ENCODE data around the gene MCM3. TPM values are rescaled to one million over a fixed set of nuclear protein-coding genes. Genes with fewer than 3 reads are reported as not detected.
A peak's percentile ranks its signal among the peaks of the same experiment; 100 is the strongest.

Gene MCM3
- total RNA-seq, 2 experiments from 2014 or later: 256 to 258 TPM

DNA sequence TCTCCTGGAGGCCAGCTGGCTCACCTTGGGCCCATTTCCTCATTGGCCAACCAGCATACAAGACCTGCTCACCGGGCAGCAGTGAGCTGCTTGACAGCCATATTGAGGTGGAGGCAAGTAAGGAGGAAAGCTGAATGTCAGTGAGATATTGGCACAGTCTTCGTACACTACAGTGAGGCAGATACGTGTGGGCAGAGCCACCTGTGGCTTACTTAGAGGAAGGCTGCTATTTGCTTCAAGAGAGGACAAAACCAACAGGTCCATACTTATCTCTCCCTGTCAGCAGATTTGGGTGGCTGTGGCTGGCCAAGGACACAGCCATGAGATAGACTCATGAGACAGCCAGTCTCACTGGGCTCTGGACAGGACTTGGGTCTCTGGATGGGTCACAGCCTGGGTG is 15.1 kb upstream of the MCM3 start:
- Mint-ChIP-seq H3K36me3 (ENCODE audit: low read depth) (no peaks in the 10 kb centered on the region), H3K9me3 (peaks cover 2% of the 10 kb centered on the region), H3K27me3 (ENCODE audit: low read depth) (no peaks in the 10 kb centered on the region), H3K4me3 (no peak overlapping the region), H3K4me1 (ENCODE audit: low read depth) (peaks cover 52% of the 10 kb centered on the region), H3K27ac (no peak overlapping the region)
- CTCF ChIA-PET: interaction anchor here (0.6 to 1.4 kb wide), 4 partner anchors 9 to 101 kb away, joined by 3 to 5 read pairs (median 4); no protein-coding TSS in a partner anchor
- DNase-seq: no peak
- intact Hi-C loops (cut with micrococcal nuclease): loop anchor here (5.0 to 10.0 kb wide), 3 partner anchors 273 to 1035 kb away; no protein-coding TSS in a partner anchor

DNA sequence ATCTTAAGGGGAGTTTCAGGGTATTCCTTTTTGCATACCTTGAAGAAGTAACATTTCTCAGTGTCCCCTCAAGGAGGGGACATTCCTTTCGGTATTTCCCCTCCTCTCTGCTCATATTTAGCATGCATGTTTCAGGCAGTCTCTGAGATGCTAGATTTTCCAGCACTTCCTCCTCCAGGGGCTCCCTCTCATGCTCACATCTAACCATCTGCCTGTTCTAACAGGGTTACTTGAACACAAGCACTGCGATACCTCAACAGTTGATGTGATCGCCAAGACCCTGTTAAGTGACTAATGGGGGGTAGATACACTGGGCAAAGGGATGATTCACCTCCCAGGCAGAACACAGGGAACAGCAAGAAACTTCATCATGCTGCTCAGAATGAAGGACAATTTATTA is 12.9 kb upstream of the MCM3 start:
- Mint-ChIP-seq H3K9me3 (peaks cover 2% of the 10 kb centered on the region), H3K4me3 (no peak overlapping the region), H3K36me3 (ENCODE audit: low read depth) (no peaks in the 10 kb centered on the region), H3K27me3 (ENCODE audit: low read depth) (no peaks in the 10 kb centered on the region), H3K27ac (peak overlapping the region; percentile 60), H3K4me1 (ENCODE audit: low read depth) (peaks cover 35% of the 10 kb centered on the region)
- intact Hi-C loops (cut with micrococcal nuclease): loop anchor here (2.0 to 5.0 kb wide), 3 partner anchors 65 to 685 kb away; partner anchors contain the start of gene PAQR8
- peak; percentile 51 for DNase-seq
- CTCF ChIA-PET: no interaction called here

- H3K4me1 Mint-ChIP-seq (ENCODE audit: low read depth): peaks cover 23% of the 10 kb centered on the region
- intact Hi-C loops (cut with micrococcal nuclease): no loop called here
- DNase-seq: no peak
- no peak overlapping the region for H3K4me3 Mint-ChIP-seq
- H3K27me3 Mint-ChIP-seq (ENCODE audit: low read depth): no peaks in the 10 kb centered on the region
- H3K27ac Mint-ChIP-seq: no peak overlapping the region
- CTCF ChIA-PET: interaction anchor here (0.6 to 2.0 kb wide), 5 partner anchors 10 to 108 kb away, joined by 3 to 7 read pairs (median 5); no protein-coding TSS in a partner anchor
- no peaks in the 10 kb centered on the region for H3K36me3 Mint-ChIP-seq (ENCODE audit: low read depth)
- no peaks in the 10 kb centered on the region for H3K9me3 Mint-ChIP-seq
Measured at GRCh38 chr6:52293067-52293466, 8.5 kb upstream of the MCM3 start.

GRCh38 chr6:52288841-52289240 is 4.3 kb upstream of the MCM3 start:
- no peak for DNase-seq
- H3K4me3 Mint-ChIP-seq: no peak overlapping the region
- H3K27me3 Mint-ChIP-seq (ENCODE audit: low read depth): no peaks in the 10 kb centered on the region
- H3K4me1 Mint-ChIP-seq (ENCODE audit: low read depth): peaks cover 17% of the 10 kb centered on the region
- H3K36me3 Mint-ChIP-seq (ENCODE audit: low read depth): peaks cover 3% of the 10 kb centered on the region
- CTCF ChIA-PET: interaction anchor here (0.7 to 8.9 kb wide), 4 partner anchors 43 to 122 kb away, joined by 3 to 198 read pairs (median 30); partner anchors contain the start of gene PAQR8
- H3K9me3 Mint-ChIP-seq: no peaks in the 10 kb centered on the region
- H3K27ac Mint-ChIP-seq: no peak overlapping the region
- intact Hi-C loops (cut with micrococcal nuclease): no loop called here

DNA sequence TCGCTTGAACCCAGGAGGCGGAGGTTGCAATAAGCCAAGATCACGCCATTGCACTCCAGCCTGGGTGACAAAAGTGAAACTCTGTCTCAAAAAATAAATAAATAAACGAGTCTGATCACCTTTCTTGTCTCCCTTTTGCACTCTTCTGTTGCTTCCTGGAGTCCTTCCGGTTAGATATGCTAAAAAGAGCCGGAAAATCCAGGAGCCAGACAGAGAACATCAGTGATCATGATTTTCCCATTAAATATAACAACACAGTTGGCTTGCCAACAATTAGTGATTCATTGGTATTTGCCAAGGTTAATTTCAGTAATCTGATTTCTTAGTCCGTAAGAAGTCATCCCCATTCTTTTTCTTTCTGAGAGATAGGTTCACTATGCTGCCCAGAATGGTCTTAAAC is 3.7 kb upstream of the MCM3 start:
- intact Hi-C loops (cut with micrococcal nuclease): no loop called here
- CTCF ChIA-PET: interaction anchor here (0.7 to 8.9 kb wide), 6 partner anchors 9 to 113 kb away, joined by 4 to 198 read pairs (median 50); partner anchors contain the start of gene PAQR8
- Mint-ChIP-seq H3K4me3 (no peak overlapping the region), H3K27ac (no peak overlapping the region), H3K4me1 (ENCODE audit: low read depth) (peaks cover 21% of the 10 kb centered on the region), H3K27me3 (ENCODE audit: low read depth) (no peaks in the 10 kb centered on the region), H3K9me3 (no peaks in the 10 kb centered on the region), H3K36me3 (ENCODE audit: low read depth) (peaks cover 8% of the 10 kb centered on the region)
- DNase-seq: no peak

- intact Hi-C loops (cut with micrococcal nuclease): loop anchor here (1.0 kb wide), 2 partner anchors 47 to 113 kb away; no protein-coding TSS in a partner anchor
- H3K27ac Mint-ChIP-seq: peak overlapping the region; percentile 57
Measured at GRCh38 chr6:52286798-52287432, 2.4 kb upstream of the MCM3 start.

GRCh38 chr6:52285177-52286068 is 881 bp upstream of the MCM3 start:
- Mint-ChIP-seq H3K27me3 (ENCODE audit: low read depth) (no peaks in the 10 kb centered on the region), H3K36me3 (ENCODE audit: low read depth) (peaks cover 34% of the 10 kb centered on the region), H3K4me3 (no peak overlapping the region), H3K27ac (no peak overlapping the region), H3K4me1 (ENCODE audit: low read depth) (peaks cover 46% of the 10 kb centered on the region), H3K9me3 (no peaks in the 10 kb centered on the region)
- CTCF ChIA-PET: interaction anchor here (0.6 to 8.9 kb wide), 30 partner anchors 9 to 377 kb away, joined by 3 to 198 read pairs (median 5); partner anchors contain the start of gene PAQR8
- no peak for DNase-seq
- intact Hi-C loops (cut with micrococcal nuclease): loop anchor here (1.0 to 2.0 kb wide), 3 partner anchors 109 to 779 kb away; partner anchors contain the start of gene GSTA4

More at GRCh38 chr6:52286798-52287432, 2.4 kb upstream of the MCM3 start:
- Mint-ChIP-seq H3K36me3 (ENCODE audit: low read depth) (peaks cover 20% of the 10 kb centered on the region), H3K27me3 (ENCODE audit: low read depth) (no peaks in the 10 kb centered on the region), H3K4me1 (ENCODE audit: low read depth) (peaks cover 34% of the 10 kb centered on the region), H3K4me3 (no peak overlapping the region), H3K9me3 (no peaks in the 10 kb centered on the region)
- peak; percentile 85 for DNase-seq
- CTCF ChIA-PET: interaction anchor here (0.6 to 8.9 kb wide), 29 partner anchors 8 to 375 kb away, joined by 3 to 198 read pairs (median 5); partner anchors contain the start of gene PAQR8

DNA sequence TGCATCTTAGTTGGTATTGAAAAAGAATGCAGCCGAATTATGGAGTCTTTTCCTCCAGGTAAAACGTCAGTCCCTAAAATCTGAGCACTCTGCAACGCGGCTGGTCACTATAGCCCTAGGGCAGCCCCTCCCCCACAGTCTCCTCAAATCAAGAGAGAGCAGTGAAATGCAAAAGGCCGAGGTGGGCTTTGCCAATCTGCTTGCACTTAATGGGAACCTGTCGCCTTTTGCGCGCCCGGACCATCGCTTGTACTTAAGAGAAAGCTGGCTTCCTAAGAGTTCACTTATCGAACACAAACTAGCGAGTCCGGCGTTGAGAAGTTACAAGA is 447 bp downstream of the MCM3 start:
- Mint-ChIP-seq H3K27me3 (ENCODE audit: low read depth) (no peaks in the 10 kb centered on the region), H3K36me3 (ENCODE audit: low read depth) (peaks cover 39% of the 10 kb centered on the region), H3K4me1 (ENCODE audit: low read depth) (peaks cover 53% of the 10 kb centered on the region), H3K9me3 (no peaks in the 10 kb centered on the region), H3K4me3 (no peak overlapping the region), H3K27ac (no peak overlapping the region)
- intact Hi-C loops (cut with micrococcal nuclease): loop anchor here (1.0 to 2.0 kb wide), 15 partner anchors 8 to 711 kb away; partner anchors contain the start of genes EFHC1, GSTA4 and PAQR8
- peak; percentile 61 for DNase-seq
- CTCF ChIA-PET: interaction anchor here (0.9 to 8.9 kb wide), 8 partner anchors 16 to 379 kb away, joined by 3 to 198 read pairs (median 14); no protein-coding TSS in a partner anchor

- H3K4me3 Mint-ChIP-seq: no peak overlapping the region
- DNase-seq: no peak
- H3K9me3 Mint-ChIP-seq: no peaks in the 10 kb centered on the region
- no peaks in the 10 kb centered on the region for H3K27me3 Mint-ChIP-seq (ENCODE audit: low read depth)
- intact Hi-C loops (cut with micrococcal nuclease): no loop called here
- H3K27ac Mint-ChIP-seq: peak overlapping the region; percentile 2
- peaks cover 60% of the 10 kb centered on the region for H3K4me1 Mint-ChIP-seq (ENCODE audit: low read depth)
- H3K36me3 Mint-ChIP-seq (ENCODE audit: low read depth): peaks cover 48% of the 10 kb centered on the region
- CTCF ChIA-PET: interaction anchor here (0.6 to 8.9 kb wide), 14 partner anchors 10 to 380 kb away, joined by 3 to 198 read pairs (median 4); partner anchors contain the start of gene PAQR8
Measured at GRCh38 chr6:52283111-52283510, 1.4 kb downstream of the MCM3 start.

DNA sequence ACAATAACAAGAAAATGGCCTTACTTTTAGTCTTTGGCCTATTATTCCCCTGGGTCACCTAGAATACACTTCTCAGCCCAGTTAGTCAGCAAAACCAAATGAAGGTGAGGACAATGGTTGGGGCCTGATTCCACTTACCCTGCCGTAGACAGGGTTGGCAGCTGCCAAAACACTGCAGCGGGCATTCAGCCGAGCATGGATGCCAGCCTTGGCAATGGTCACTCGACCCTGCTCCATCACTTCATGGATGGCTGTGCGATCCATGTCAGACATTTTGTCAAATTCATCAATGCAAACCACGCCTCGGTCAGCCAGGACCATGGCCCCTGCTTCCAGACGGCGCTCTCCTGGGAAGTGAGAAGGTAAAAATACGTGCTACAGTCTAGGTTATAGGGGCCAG is 8.4 kb downstream of the MCM3 start:
- CTCF ChIA-PET: interaction anchor here (1.9 kb wide), 1 partner anchor 13 kb away, joined by 11 read pairs; no protein-coding TSS in a partner anchor
- intact Hi-C loops (cut with micrococcal nuclease): loop anchor here (1.0 kb wide), 1 partner anchor 8 kb away; the partner anchor contains the start of gene MCM3

DNA sequence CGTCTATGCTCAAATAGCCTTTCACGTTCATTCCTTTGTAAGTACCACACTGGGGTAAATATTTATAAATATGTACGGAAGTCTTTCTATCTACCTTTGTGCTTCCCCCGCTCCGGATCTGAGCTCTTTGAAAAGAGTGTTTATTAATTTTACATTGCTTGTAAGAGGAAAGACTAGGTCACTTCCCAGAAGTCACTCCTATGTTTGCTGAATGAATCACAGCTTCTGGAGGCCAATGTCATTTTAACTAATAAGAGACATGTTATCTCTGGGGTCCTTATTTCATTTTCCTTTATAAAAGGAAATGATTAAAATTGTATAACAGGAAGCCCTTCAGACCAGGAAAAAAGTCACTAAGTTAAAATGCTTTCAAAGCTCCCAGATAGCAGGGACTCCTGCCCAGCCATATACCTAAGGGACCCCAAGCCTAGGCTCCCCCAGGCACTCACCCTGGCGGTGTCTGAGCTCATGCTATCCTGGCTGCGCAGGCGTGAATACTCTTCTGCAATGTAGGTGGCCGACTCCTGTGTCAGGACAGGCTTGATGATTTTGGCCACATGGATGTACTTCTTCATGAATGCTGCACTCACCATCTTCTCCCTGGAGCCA is 12.6 kb downstream of the MCM3 start:
- Mint-ChIP-seq H3K36me3 (ENCODE audit: low read depth) (peaks cover 74% of the 10 kb centered on the region), H3K4me1 (ENCODE audit: low read depth) (peaks cover 10% of the 10 kb centered on the region), H3K4me3 (no peak overlapping the region), H3K27ac (no peak overlapping the region), H3K27me3 (ENCODE audit: low read depth) (no peaks in the 10 kb centered on the region), H3K9me3 (no peaks in the 10 kb centered on the region)
- CTCF ChIA-PET: no interaction called here
- DNase-seq: no peak
- intact Hi-C loops (cut with micrococcal nuclease): loop anchor here (1.0 kb wide), 1 partner anchor 12 kb away; the partner anchor contains the start of gene MCM3

More for the DNA sequence above, 8.4 kb downstream of the MCM3 start:
- H3K27me3 Mint-ChIP-seq (ENCODE audit: low read depth): no peaks in the 10 kb centered on the region
- H3K4me3 Mint-ChIP-seq: no peak overlapping the region
- peaks cover 36% of the 10 kb centered on the region for H3K4me1 Mint-ChIP-seq (ENCODE audit: low read depth)
- H3K9me3 Mint-ChIP-seq: no peaks in the 10 kb centered on the region
- no peak for DNase-seq
- peaks cover 68% of the 10 kb centered on the region for H3K36me3 Mint-ChIP-seq (ENCODE audit: low read depth)
- H3K27ac Mint-ChIP-seq: no peak overlapping the region
